GM12892 (cell line): ENCODE data around the gene TTC13.

ENCODE experiments used
- POLR2A ChIP-seq: IDR thresholded peaks from 2 replicates; pipeline ENCODE4 v1.6.1; 2011; ENCODE audit warnings: low read depth, low read length, control low read depth
- POLR2AphosphoS5 ChIP-seq: IDR thresholded peaks from 2 replicates; pipeline ENCODE4 v1.6.1; 2011; ENCODE audit warnings: low read depth, low read length, control low read depth
- TAF1 ChIP-seq: IDR thresholded peaks from 2 replicates; pipeline ENCODE4 v1.6.1; 2011; ENCODE audit warnings: low read depth, mild to moderate bottlenecking, control low read depth, low read length, borderline replicate concordance

DNA sequence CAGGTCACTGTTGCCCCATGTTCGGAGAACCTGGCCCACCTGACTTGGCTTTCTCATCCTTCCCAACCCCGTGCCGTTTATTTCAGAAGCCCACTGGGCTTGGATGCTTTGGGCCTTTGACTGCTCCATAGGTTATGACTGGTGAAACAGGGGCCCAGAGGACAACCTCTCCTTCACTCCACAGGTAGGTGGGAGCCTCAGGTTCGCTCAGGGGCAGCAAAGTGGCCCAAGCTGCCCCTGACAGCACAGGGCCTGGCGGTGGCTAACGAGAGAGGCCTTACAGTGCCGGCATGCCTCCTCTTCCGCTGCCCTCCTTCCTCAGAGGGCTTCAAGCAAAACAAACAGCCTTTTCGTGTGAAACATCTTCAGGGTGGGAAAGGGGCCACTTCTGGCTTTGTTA is 44.5 kb upstream of the TTC13 start:
- TF ChIP-seq POLR2A: no peak
- TF ChIP-seq POLR2AphosphoS5: no peak
- no peak for TF ChIP-seq TAF1
